HuH-7.5 (cell line): ENCODE measurements around the gene C3orf18.
"Not testable (repeated sequence)": the region's sequence is repeated elsewhere in the genome, so short reads cannot be mapped to it uniquely, and the experiment has no call there.

Experiments used
- DNase-seq: peaks from one replicate; pipeline ENCODE4 v3.0.0; 2011; ENCODE audit warnings: low spot score

C3orf18 gene

DNA sequence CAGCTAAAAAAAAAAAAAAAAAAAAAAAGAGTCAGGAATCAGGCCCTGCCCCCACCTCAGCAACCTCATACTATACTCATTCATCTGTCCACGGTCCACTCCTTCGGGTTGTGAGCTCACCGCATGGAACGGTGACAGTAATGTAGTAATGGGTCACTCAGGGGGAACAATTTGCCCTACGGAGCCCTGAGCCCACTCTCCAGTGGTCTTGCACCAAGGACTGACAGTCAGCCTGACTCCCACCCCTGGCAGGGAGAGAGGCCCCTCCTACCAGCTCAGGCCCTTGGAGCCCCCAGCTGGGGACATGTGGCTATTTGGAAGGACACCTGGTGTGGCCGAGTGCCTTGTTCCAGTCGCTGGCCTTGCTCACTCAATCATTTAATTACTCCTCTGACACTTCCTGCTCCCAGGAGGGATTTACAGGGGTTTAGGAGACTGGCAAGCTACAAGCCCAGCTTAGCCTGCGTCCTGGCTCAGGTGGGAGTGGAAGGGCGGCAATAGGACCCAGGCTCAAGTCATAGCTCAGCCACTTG, 44.2 kb downstream of the C3orf18 start:
- DNase-seq: no peak

GRCh38 chr3:50521572-50521971, 46.0 kb downstream of the C3orf18 start:
- no peak for DNase-seq

DNA sequence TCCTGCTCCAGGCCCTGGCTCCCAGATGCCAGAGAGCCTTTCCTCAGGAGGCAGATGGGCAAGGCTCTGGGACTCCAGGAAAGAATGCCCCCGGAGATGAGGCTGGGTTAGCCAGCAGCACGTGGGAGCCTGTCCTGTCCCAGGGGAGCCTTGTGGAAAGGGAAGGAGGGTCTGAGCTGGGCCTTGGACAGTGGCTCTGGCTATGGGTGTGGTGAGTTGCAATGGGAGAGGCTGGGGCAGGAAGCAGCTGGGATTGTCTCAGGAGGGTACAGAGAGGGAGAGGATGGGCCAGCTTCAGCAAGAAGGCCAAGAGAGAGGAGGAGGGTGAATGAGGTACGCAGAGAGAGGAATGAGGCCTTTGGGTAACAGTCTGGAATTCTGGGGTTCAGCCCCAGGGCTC, 46.7 kb downstream of the C3orf18 start:
- DNase-seq: no peak

- DNase-seq: peak; percentile 81
Measured at GRCh38 chr3:50519471-50520089, 48.0 kb downstream of the C3orf18 start.

DNA sequence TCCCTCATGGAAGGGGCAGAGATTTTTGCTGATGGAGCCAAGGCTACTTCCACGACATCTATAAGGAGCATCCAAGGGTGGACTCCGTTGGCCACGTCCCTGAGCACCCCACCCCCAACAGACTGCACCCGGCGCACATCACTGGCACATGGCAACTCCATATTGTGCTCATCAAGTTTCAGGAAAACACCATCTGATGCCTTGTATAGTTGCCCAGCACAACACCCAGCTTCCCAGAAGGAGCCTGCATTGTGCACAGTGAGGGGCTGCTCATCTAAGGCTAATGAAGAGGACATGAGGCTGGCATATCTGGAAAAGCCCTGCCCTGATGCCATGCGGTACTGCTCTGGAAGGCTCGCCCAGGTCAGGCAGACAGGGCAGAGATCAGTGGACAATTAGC, 49.1 kb downstream of the C3orf18 start:
- DNase-seq: no peak

DNA sequence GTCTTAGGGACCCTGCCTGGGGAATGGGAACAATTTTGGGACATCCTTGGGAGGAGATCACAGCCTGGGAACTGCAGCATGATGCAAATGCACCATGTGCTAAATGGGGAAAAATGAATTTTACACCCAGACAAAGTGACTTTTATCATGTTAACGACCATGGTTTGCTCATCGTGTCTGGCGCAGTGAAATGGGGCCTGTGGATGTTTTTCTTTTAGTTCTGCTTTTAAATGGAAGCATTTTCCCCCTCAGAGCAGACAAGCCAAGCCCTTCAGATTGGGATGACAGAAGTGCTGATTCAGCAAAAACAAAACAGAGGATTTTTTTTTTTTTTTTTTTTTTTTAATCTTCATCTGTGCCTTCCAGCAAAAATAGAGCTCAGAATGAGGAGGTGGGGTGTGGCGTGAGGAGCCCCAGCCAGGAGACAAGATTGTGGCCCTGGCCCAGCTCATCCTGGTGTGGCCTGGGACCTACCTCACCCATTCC, 49.8 kb downstream of the C3orf18 start:
- DNase-seq: no peak

GRCh38 chr3:50516440-50516871, 51.1 kb downstream of the C3orf18 start:
- no peak for DNase-seq

DNA sequence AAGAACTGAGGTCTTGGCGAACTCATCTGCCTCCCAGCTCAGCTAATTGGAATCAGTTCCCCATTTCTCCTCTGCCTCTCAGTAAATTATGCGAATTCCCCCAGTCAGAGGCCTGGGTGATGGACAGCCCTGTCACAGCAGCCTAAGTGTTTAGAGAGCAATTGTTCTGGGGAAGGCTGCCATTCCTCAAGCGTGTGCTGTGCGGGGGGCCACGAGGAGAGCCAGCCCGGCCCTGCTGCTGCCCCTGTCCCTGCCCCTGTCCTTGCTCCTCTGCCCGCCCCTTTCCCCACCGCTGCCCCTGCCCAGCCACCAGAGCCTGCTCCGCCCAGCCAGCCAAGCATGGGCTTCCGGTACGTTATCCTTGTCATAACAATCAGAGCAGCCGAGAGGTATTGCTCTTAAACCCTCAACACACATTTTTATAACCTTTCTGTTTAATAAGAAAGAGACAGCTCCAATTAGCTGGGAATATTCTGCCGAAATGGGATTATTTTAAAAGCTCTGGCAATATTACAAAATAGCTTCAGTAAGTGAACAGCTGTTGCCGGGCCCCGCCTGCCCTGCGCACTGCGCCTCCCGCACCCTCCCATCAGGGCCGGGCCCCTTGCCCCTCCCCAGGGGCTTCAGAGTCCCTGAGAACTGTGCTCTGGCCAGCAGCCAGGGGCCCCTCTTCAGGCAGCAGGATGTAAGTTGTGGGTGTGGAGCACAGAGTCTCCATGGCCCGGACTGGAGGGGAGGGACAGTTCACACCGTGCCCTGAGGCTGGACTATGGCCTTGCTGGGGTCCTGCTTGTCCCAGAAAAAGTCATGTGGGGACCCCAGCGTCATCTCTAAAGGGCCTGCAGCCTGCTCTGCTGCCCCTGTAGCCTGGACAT, 51.7 kb downstream of the C3orf18 start:
- no peak for DNase-seq

- DNase-seq: not testable (repeated sequence)
Measured at GRCh38 chr3:50512908-50513307, 54.6 kb downstream of the C3orf18 start.

- no peak for DNase-seq
Measured at GRCh38 chr3:50512131-50512530, 55.4 kb downstream of the C3orf18 start.

DNA sequence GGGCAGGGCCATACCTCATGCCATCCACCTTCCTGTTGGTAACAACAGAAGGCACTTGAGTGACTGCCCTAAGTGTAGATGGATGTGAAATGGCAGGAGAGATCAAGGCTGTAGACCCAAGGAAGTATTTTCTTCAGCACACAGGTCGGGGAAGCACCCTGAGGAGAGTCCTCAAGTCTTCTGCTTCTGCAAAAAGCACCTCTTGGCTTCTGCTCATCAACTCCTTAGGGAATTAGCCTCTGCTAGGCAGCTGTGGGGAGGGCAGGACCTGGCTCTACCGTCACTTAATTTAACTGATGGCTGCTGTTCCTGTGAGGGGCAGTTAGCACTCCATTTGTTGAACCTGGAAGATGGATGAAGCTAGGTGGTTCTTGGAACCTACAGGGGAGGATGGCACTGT, 57.2 kb downstream of the C3orf18 start:
- no peak for DNase-seq

GRCh38 chr3:50509715-50510114, 57.8 kb downstream of the C3orf18 start:
- no peak for DNase-seq

GRCh38 chr3:50508821-50509220, 58.7 kb downstream of the C3orf18 start:
- no peak for DNase-seq
